K562 (cell line): ENCODE data around the gene NEURL1B.

Source experiments
- CTCF ChIP-seq, 3 experiments: IDR thresholded peaks in 2 of 3; conservative IDR thresholded peaks in 1 of 3; 2 replicates each; pipeline ENCODE4 v1.5.1; 2011 to 2012; ENCODE audit warnings: low read length in 3 of 3, mild to moderate bottlenecking in 3 of 3, control low read depth in 2 of 3, improper control_type of control experiment in 1 of 3, inconsistent platforms in 1 of 3, low read depth in 1 of 3, mixed read lengths in 1 of 3, moderate library complexity in 1 of 3; ENCODE audit not compliant: insufficient read depth in 2 of 3
- ESRRA ChIP-seq: fragments of 450-650 bp; IDR thresholded peaks from 2 replicates; pipeline ENCODE4 v1.6.1; 2014; ENCODE audit warnings: low read depth, mild to moderate bottlenecking, moderate library complexity, borderline replicate concordance
- SREBF1 ChIP-seq: fragments of 150-350 bp; IDR thresholded peaks from 2 replicates; pipeline ENCODE4 v1.6.1; 2014; ENCODE audit warnings: antibody characterized with exemption, low read depth, low read length, borderline replicate concordance
- ZFX ChIP-seq: sonication (generic); formaldehyde crosslinking; IDR thresholded peaks from 2 replicates; pipeline ENCODE4 v1.8.0; 2022; ENCODE audit warnings: mild to moderate bottlenecking, missing genetic modification reagents, moderate library complexity

GRCh38 chr5:172721455-172722326, 80.6 kb downstream of the NEURL1B start:
- TF ChIP-seq ZFX (no peak), CTCF (IDR thresholded peaks at IDR 0.05 in 2 of 3, conservative IDR thresholded peaks at IDR 0.05 in 1 of 3; ENCODE audit: insufficient read depth in 2 of 3, low read depth in 1 of 3, low read length in 3 of 3) (no peak), SREBF1 (no peak), ESRRA (no peak)
